Measurements from ENCODE around the gene MAFB. TPM values are rescaled to one million over a fixed set of nuclear protein-coding genes. Genes with fewer than 3 reads are reported as not detected.

The MAFB gene
- total and polyA plus RNA-seq, 4 donors: 7.7 to 161 (median 41.3) TPM

- Histone ChIP-seq H3K9me3 (ENCODE audit: control insufficient read depth in 4 of 4, insufficient read depth in 3 of 4, low read length in 3 of 4) (peaks cover 0 to 3% (median 0%) of the 10 kb centered on the region in 4 donors), H3K27me3 (ENCODE audit: control insufficient read depth in 3 of 3, insufficient read depth in 3 of 3, low read length in 2 of 3) (no peaks in the 10 kb centered on the region), H3K4me3 (no peak overlapping the region), H3K36me3 (ENCODE audit: control insufficient read depth in 4 of 4, insufficient read depth in 4 of 4, low read length in 4 of 4) (no peaks in the 10 kb centered on the region), H3K4me1 (ENCODE audit: control insufficient read depth in 5 of 5, insufficient read depth in 5 of 5, low read length in 5 of 5) (peaks cover 0 to 14% (median 8%) of the 10 kb centered on the region in 5 donors), H3K9ac (ENCODE audit: insufficient read depth in 1 of 2, low read length in 2 of 2) (no peak overlapping the region), H3K27ac (ENCODE audit: low read depth in 1 of 2, low read length in 1 of 2) (no peak overlapping the region)
- ATAC-seq (ENCODE audit: insufficient read depth, low FRiP score): no peak
- no peak for DNase-seq
- 87 to 91% methylated on average over 2 of the region's 2 CpGs for WGBS, 2 donors
- TF ChIP-seq CTCF (IDR thresholded peaks at IDR 0.05; ENCODE audit: control extremely low read depth, extremely low read depth): no peak
Observed at GRCh38 chr20:40640667-40641066, 48.4 kb downstream of the MAFB start.

GRCh38 chr20:40639676-40640355, 49.2 kb downstream of the MAFB start:
- 69 to 71% methylated on average over 2 of the region's 2 CpGs for WGBS, 2 donors
- Histone ChIP-seq H3K9ac (ENCODE audit: insufficient read depth in 1 of 2, low read length in 2 of 2) (no peak overlapping the region), H3K27me3 (ENCODE audit: control insufficient read depth in 3 of 3, insufficient read depth in 3 of 3, low read length in 2 of 3) (no peaks in the 10 kb centered on the region), H3K4me1 (ENCODE audit: control insufficient read depth in 5 of 5, insufficient read depth in 5 of 5, low read length in 5 of 5) (peaks cover 0 to 15% (median 8%) of the 10 kb centered on the region in 5 donors), H3K36me3 (ENCODE audit: control insufficient read depth in 4 of 4, insufficient read depth in 4 of 4, low read length in 4 of 4) (no peaks in the 10 kb centered on the region), H3K27ac (ENCODE audit: low read depth in 1 of 2, low read length in 1 of 2) (no peak overlapping the region), H3K9me3 (ENCODE audit: control insufficient read depth in 4 of 4, insufficient read depth in 3 of 4, low read length in 3 of 4) (peaks cover 0 to 3% (median 0%) of the 10 kb centered on the region in 4 donors), H3K4me3 (no peak overlapping the region)
- ATAC-seq (ENCODE audit: insufficient read depth, low FRiP score): peak; percentile 23
- no peak for TF ChIP-seq CTCF (IDR thresholded peaks at IDR 0.05; ENCODE audit: control extremely low read depth, extremely low read depth)
- DNase-seq: no peak

- Histone ChIP-seq H3K4me3 (no peak overlapping the region), H3K9ac (ENCODE audit: insufficient read depth in 1 of 2, low read length in 2 of 2) (no peak overlapping the region), H3K27ac (ENCODE audit: low read depth in 1 of 2, low read length in 1 of 2) (no peak overlapping the region), H3K4me1 (ENCODE audit: control insufficient read depth in 5 of 5, insufficient read depth in 5 of 5, low read length in 5 of 5) (peaks cover 0 to 14% (median 5%) of the 10 kb centered on the region in 5 donors), H3K36me3 (ENCODE audit: control insufficient read depth in 4 of 4, insufficient read depth in 4 of 4, low read length in 4 of 4) (no peaks in the 10 kb centered on the region), H3K9me3 (ENCODE audit: control insufficient read depth in 4 of 4, insufficient read depth in 3 of 4, low read length in 3 of 4) (peaks cover 0 to 3% (median 0%) of the 10 kb centered on the region in 4 donors), H3K27me3 (ENCODE audit: control insufficient read depth in 3 of 3, insufficient read depth in 3 of 3, low read length in 2 of 3) (no peaks in the 10 kb centered on the region)
- TF ChIP-seq CTCF (IDR thresholded peaks at IDR 0.05; ENCODE audit: control extremely low read depth, extremely low read depth): no peak
- ATAC-seq (ENCODE audit: insufficient read depth, low FRiP score) (no peak), DNase-seq (no peak)
- WGBS, 2 donors: 61 to 65% methylated on average over 1 of the region's 1 CpG
Observed at GRCh38 chr20:40639132-40639531, 49.9 kb downstream of the MAFB start.
